K562 (cell line): ENCODE data around the gene CSNK1D. TPM values are rescaled to one million over a fixed set of nuclear protein-coding genes. Genes with fewer than 3 reads are reported as not detected.

Source experiments
- ARID2 ChIP-seq: fragments of 450-650 bp; IDR thresholded peaks from 2 replicates; pipeline ENCODE4 v1.6.1; 2017; ENCODE audit warnings: antibody characterized with exemption, mild to moderate bottlenecking
- ATF7 ChIP-seq: fragments of 450-650 bp; IDR thresholded peaks from 2 replicates; pipeline ENCODE4 v1.7.1; 2014; ENCODE audit warnings: mild to moderate bottlenecking, moderate library complexity
- DEAF1 ChIP-seq: fragments of 450-650 bp; formaldehyde crosslinking; IDR thresholded peaks from 2 replicates; pipeline ENCODE4 v1.4.0; 2020; ENCODE audit warnings: mild to moderate bottlenecking, moderate library complexity
- GATAD2B ChIP-seq: fragments of 450-650 bp; IDR thresholded peaks from 2 replicates; pipeline ENCODE4 v1.6.1; 2017; ENCODE audit warnings: mild to moderate bottlenecking, borderline replicate concordance
- JUN ChIP-seq, 2 experiments: sonication (generic) in 1 of 2; formaldehyde crosslinking in 1 of 2; IDR thresholded peaks; 2 replicates each; pipeline versions ENCODE4 v1.6.1 to v1.8.0; 2012 to 2022; ENCODE audit warnings: borderline replicate concordance in 2 of 2, mild to moderate bottlenecking in 2 of 2, improper control_type of control experiment in 1 of 2, low read depth in 1 of 2, low read length in 1 of 2, missing genetic modification reagents in 1 of 2
- SAP30 ChIP-seq: fragments of 200-600 bp; sonication (generic); IDR thresholded peaks from 2 replicates; pipeline ENCODE4 v1.6.1; 2012; ENCODE audit warnings: borderline replicate concordance, low read depth, mild to moderate bottlenecking, moderate library complexity, low read length, control low read depth, inconsistent platforms; ENCODE audit not compliant: insufficient read depth, poor library complexity, severe bottlenecking
- SMC3 ChIP-seq: conservative IDR thresholded peaks from 2 replicates; pipeline ENCODE4 v1.6.1; 2011; ENCODE audit warnings: low read depth, low read length, improper control_type of control experiment; ENCODE audit not compliant: insufficient read depth
- TCF7 ChIP-seq: sonication (generic); IDR thresholded peaks from 2 replicates; pipeline ENCODE4 v1.6.1; 2016; ENCODE audit warnings: antibody characterized with exemption, borderline replicate concordance
- ZFX ChIP-seq: sonication (generic); formaldehyde crosslinking; IDR thresholded peaks from 2 replicates; pipeline ENCODE4 v1.8.0; 2022; ENCODE audit warnings: mild to moderate bottlenecking, missing genetic modification reagents, moderate library complexity
- polyA plus RNA-seq, 8 experiments: library from polyadenylated mRNA; depleted of rRNA in 4 of 8; stranded (reverse) in 5 of 8; unstranded in 3 of 8; fragments of >200 nt; fragmentation: Nextera tagmentation in 2 of 8; fragmentation: Illumina TruSeq in 1 of 8; extraction: Ambion mirVana in 2 of 8; extraction: Trizol in 1 of 8; gene quantifications; 2 replicates each; pipeline versions ENCODE4 v1.2.1 to v1.2.3, GENCODE V29; 2011 to 2014; ENCODE audit warnings: inconsistent platforms in 1 of 8, missing spikeins in 1 of 8
- total RNA-seq, 7 experiments: library from RNA; depleted of rRNA in 6 of 7; stranded (reverse); fragments of >200 nt in 6 of 7; fragmentation: Illumina TruSeq in 2 of 7; extraction: Trizol in 2 of 7; gene quantifications; 2 replicates each; pipeline versions ENCODE4 v1.2.1 to v1.2.3, GENCODE V29; 2011 to 2021; ENCODE audit warnings: low replicate concordance in 1 of 7
- TF ChIP-seq, protein P1 (sequence below): fragments of 450-650 bp; conservative IDR thresholded peaks from 2 replicates; pipeline ENCODE4 v1.6.1; 2016; ENCODE audit warnings: missing genetic modification characterization, low read depth, mild to moderate bottlenecking, missing compliant biosample characterization, moderate library complexity
- TF ChIP-seq, protein P2 (sequence below): fragments of 450-650 bp; formaldehyde crosslinking; IDR thresholded peaks from 2 replicates; pipeline ENCODE4 v1.4.0; 2020; ENCODE audit warnings: mild to moderate bottlenecking, moderate library complexity
- TF ChIP-seq, protein P3 (sequence below), 2 experiments: fragments of 450-650 bp; formaldehyde crosslinking in 1 of 2; IDR thresholded peaks; 2 replicates each; pipeline versions ENCODE4 v1.4.0 to v1.6.1; 2014 to 2020; ENCODE audit warnings: mild to moderate bottlenecking in 2 of 2, borderline replicate concordance in 1 of 2, low read depth in 1 of 2

CSNK1D gene
- total and polyA plus RNA-seq, 9 of the 15 experiments (the other 6 are each of a cell fraction or from before 2014, with no cell fraction given) = 6.5 to 133 (median 41.3) TPM

DNA sequence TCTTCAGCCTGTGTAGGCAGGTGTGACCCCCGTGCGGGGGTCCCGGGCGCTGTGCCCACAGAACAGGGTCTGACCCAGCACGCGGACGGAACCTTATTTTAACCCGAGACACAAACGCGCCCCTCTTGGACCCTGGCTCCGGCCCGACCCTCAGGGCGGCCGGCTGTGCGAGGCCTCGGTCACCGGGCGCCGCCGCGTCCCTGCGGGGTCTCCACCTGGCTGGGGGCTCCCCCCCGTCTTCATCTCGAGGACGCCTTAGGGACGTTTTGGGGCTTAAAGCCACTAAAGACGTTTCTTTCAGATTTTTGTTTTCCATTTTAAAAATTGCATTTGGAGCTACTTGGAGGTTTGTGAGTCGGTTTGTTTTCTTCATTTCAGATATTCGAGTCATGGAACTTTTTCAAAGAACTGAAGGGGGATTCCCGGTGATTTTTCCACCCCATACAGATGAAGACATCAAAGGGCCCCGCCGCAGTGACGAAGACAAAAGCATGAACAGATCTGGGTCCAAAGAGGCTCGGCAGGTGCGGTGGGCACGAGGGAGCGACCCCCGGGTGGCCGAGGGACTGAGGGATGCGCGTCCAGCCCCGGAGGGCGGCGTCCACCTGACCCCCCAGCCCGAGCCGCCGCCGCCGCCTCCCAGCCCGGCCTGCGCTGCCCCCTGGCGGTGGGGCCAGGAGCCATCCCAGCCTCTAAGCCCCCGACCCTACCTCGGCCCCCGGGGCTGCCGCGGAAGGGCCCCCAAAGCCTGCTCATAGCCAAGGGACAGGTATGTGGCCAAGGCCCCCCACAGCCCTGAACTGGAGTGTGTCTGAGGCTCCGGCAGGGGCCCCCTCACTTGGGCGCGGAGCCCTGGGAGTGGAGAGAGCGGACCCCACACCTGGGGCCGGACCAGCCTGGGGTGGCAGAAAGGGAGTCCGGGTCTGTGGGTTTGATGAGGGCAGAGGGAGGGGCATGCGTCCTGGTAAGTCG, 47.7 kb upstream of the CSNK1D start (continued):
- no peak for TF ChIP-seq SAP30
- TF ChIP-seq ARID2 = peak; percentile 54; the same call in 1 of the 2 replicates
- TF ChIP-seq ZFX (CRISPR knock-in tag) = peak; percentile 66
- TF ChIP-seq SMC3 = peak; percentile 78
- TF ChIP-seq JUN (IDR thresholded peaks at IDR 0.05; ENCODE audit: borderline replicate concordance, low read depth, low read length) = no peak
- no peak for TF ChIP-seq JUN (CRISPR knock-in tag; IDR thresholded peaks at IDR 0.05; ENCODE audit: borderline replicate concordance)
- TF ChIP-seq, protein P1, sequence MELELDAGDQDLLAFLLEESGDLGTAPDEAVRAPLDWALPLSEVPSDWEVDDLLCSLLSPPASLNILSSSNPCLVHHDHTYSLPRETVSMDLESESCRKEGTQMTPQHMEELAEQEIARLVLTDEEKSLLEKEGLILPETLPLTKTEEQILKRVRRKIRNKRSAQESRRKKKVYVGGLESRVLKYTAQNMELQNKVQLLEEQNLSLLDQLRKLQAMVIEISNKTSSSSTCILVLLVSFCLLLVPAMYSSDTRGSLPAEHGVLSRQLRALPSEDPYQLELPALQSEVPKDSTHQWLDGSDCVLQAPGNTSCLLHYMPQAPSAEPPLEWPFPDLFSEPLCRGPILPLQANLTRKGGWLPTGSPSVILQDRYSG = no peak
- TF ChIP-seq, protein P2, sequence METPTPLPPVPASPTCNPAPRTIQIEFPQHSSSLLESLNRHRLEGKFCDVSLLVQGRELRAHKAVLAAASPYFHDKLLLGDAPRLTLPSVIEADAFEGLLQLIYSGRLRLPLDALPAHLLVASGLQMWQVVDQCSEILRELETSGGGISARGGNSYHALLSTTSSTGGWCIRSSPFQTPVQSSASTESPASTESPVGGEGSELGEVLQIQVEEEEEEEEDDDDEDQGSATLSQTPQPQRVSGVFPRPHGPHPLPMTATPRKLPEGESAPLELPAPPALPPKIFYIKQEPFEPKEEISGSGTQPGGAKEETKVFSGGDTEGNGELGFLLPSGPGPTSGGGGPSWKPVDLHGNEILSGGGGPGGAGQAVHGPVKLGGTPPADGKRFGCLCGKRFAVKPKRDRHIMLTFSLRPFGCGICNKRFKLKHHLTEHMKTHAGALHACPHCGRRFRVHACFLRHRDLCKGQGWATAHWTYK = peak; percentile 67; the same call in 1 of the 2 replicates
- TF ChIP-seq, protein P3, sequence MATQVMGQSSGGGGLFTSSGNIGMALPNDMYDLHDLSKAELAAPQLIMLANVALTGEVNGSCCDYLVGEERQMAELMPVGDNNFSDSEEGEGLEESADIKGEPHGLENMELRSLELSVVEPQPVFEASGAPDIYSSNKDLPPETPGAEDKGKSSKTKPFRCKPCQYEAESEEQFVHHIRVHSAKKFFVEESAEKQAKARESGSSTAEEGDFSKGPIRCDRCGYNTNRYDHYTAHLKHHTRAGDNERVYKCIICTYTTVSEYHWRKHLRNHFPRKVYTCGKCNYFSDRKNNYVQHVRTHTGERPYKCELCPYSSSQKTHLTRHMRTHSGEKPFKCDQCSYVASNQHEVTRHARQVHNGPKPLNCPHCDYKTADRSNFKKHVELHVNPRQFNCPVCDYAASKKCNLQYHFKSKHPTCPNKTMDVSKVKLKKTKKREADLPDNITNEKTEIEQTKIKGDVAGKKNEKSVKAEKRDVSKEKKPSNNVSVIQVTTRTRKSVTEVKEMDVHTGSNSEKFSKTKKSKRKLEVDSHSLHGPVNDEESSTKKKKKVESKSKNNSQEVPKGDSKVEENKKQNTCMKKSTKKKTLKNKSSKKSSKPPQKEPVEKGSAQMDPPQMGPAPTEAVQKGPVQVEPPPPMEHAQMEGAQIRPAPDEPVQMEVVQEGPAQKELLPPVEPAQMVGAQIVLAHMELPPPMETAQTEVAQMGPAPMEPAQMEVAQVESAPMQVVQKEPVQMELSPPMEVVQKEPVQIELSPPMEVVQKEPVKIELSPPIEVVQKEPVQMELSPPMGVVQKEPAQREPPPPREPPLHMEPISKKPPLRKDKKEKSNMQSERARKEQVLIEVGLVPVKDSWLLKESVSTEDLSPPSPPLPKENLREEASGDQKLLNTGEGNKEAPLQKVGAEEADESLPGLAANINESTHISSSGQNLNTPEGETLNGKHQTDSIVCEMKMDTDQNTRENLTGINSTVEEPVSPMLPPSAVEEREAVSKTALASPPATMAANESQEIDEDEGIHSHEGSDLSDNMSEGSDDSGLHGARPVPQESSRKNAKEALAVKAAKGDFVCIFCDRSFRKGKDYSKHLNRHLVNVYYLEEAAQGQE (IDR thresholded peaks at IDR 0.05; ENCODE audit: borderline replicate concordance) = peak; percentile 87
- TF ChIP-seq, protein P3 (CRISPR knock-in tag; IDR thresholded peaks at IDR 0.05; ENCODE audit: low read depth) = no peak
- peak; percentile 61; the same call in 1 of the 2 replicates for TF ChIP-seq TCF7
- TF ChIP-seq GATAD2B = peak; percentile 16; the same call in 1 of the 2 replicates
- TF ChIP-seq DEAF1 (CRISPR knock-in tag) = peak; percentile 82
- TF ChIP-seq ATF7 = 0 out of 2 replicates have a peak, but pooled peaks have one; percentile 27
